Measurements from ENCODE around the gene PABPC1L.

The PABPC1L gene

GRCh38 chr20:44901974-44902373 lies 7.9 kb upstream of the PABPC1L start:
- DNase-seq: no peak

GRCh38 chr20:44904377-44904776 lies 5.5 kb upstream of the PABPC1L start:
- DNase-seq: no peak

- no peak for DNase-seq
Measured at GRCh38 chr20:44908987-44909871, 631 bp upstream of the PABPC1L start.

DNA sequence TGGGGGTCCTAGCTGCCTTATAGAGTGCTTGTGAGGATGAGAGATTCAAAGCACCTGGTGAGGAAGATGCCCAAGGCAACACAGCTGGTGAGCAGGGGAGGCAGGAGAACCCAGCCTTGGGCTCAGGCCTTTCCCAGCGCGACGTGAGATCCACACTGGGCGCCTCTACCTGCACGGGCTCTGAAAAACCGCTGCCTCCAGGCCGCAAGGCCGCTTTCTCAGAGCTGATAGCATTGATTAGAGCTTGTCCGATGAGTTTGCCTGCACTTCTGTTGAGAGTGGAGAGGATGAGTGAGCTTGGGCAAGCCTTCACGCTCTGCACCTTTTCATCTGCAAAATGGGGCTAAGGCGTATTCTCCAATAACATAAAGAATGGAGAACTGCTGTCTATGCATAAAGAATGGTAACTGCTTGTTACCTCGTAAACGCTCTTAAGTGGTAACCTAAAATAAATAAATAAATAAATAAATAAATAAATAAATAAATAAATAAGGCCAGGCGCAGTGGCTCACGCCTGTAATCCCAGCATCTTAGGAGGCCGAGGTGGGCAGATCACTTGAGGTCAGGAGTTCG lies 916 bp downstream of the PABPC1L start:
- no peak for DNase-seq

GRCh38 chr20:44911264-44911921 lies 1.5 kb downstream of the PABPC1L start:
- peak; percentile 28 to 36 for DNase-seq

GRCh38 chr20:44912189-44912588 lies 2.3 kb downstream of the PABPC1L start:
- no peak for DNase-seq

GRCh38 chr20:44914924-44915323 lies 5.1 kb downstream of the PABPC1L start:
- DNase-seq: no peak

GRCh38 chr20:44916586-44916985 lies 6.7 kb downstream of the PABPC1L start:
- DNase-seq: no peak

DNA sequence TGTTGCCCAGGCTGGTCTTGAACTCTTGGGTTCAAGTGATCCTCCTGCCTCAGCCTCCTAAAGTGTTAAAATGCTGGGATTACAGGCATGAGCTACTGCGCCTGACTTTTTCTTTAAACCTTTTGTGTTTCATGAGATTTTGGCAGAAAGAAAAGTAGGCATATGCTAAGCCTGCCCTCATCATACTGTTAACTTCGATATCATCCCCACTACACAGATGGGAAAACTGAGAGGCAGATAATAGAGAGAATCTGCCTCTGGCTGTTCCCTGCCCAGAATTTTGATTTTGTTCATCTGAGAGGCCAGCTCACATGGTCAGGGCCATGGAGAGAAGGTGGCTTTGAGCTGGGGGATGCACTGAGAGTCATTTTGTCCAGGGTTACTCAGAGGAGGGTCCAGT lies 7.5 kb downstream of the PABPC1L start:
- DNase-seq: no peak

DNA sequence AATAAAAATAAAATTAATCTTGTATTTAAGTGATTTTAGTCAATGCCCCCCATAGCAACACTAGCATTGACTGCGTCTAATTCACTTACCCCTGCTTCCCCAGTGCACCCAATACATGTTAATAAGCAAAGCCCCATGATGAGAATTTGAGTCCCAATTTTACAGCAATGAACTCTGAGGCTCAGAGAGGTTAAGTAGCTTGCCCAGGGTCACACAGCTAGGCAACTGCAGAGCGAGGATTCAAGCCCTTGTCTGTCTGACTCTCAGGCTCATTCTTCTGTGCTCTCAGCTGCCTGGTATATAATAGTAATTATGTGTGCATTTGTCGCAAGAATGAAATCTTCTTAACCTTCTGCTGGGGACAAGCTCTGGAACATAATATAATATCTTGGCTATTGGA lies 8.5 kb downstream of the PABPC1L start:
- DNase-seq: no peak

GRCh38 chr20:44918761-44919160 lies 8.9 kb downstream of the PABPC1L start:
- DNase-seq: no peak

GRCh38 chr20:44921447-44921846 lies 11.6 kb downstream of the PABPC1L start:
- no peak for DNase-seq

GRCh38 chr20:44924541-44924940 lies 14.7 kb downstream of the PABPC1L start:
- no peak for DNase-seq

- no peak for DNase-seq
Measured at GRCh38 chr20:44928595-44928994, 18.7 kb downstream of the PABPC1L start.

GRCh38 chr20:44930517-44931168 lies 20.8 kb downstream of the PABPC1L start:
- no peak for DNase-seq

DNA sequence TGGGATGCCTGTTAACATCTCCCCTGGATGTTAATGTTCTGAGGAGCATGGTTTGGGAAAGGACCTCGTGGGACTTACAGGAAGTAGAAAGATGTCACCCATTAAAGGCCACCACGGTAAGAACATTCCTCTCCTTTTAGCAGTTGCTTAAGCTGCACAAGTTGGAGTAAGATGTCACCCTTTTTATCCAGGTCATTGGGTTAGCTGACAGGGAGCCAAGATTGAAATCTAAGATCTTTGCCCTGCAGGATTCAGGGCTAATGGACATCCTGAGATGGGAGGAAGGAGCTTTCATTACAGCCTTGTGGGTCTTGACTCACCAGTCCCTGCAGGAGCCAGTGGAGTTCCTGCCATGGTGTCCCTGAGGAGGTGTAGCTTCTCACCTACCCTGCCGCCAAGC lies 22.1 kb downstream of the PABPC1L start:
- DNase-seq: no peak

DNA sequence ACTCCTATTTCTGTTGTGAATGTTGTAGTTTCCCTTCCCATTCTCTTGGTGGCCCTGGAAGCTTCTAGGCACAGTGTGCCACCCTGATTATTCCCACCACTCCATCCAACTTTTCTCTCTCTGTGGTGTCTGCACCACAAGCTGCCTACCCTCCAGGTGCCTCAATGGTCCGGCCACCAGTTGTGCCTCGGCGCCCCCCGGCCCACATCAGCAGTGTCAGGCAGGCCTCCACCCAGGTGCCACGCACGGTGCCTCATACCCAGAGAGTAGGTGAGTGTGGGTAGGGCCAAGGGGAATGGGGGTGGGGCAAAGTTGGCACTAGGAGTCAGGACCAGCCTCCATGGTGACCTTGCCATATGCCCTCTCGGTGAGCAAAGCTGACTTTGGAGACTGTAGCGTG lies 23.1 kb downstream of the PABPC1L start:
- DNase-seq: no peak

- DNase-seq: no peak
Measured at GRCh38 chr20:44936510-44936909, 26.6 kb downstream of the PABPC1L start.

GRCh38 chr20:44938637-44939036 lies 28.8 kb downstream of the PABPC1L start:
- no peak for DNase-seq

- DNase-seq: no peak
Measured at GRCh38 chr20:44941120-44941691, 31.3 kb downstream of the PABPC1L start.

DNA sequence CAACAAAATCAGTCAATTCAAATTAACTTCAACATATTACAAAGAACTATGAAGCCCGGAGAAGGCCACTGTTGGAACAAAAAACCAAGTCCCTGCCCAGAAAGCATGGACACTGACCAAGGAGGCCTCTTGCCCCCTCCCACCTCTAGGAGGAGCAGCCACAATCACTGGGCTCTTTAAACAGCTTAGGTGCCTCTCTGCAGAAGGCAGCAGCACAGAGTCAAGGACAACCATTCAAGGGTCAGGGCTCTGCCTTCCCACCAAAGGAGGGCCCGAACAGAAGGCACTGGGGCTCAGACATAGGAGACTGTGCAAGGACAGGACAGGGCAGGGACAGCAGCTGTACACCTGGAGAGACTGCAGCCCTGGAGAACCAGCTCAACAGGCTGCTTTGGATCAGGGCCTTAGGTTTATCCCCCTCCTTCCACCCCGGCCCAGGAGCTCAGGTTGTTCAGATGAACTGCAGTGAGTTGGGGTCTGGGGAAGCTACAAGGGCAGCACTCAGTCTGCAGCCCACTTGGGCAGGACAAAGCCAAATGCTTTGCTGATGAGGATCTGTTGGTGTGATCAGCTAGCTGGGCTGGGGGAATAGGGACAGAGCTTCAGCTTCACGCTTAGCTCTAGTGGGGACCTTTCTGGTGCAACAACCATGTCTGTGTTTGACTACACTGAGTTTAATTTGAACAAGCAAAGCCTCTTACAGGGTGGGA lies 32.6 kb downstream of the PABPC1L start:
- DNase-seq: no peak

DNA sequence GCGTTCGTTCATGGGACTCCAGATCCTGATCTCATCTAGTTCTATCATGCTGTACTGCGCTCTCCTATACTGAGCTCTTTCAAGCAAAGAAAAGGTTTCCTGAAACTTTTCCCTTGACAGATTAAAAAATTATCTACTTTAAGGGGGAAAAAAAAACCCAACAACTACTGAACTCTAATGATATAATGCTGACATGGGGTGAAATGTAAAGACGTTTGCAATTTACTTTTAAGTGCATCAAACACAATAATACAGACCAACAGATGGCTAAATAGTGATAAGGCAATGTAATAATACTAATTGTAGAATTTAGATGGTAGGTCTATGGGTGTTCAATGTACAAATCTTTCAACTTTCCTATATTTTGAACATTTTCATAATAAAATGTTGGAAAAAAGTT lies 34.0 kb downstream of the PABPC1L start:
- DNase-seq: no peak

All from stimulated activated CD4-positive, alpha-beta T cell treated with anti-CD3 and anti-CD28 coated beads, Interleukin-4, amount 100 ng/mL, for 4 hours (primary cell).